Esophagus muscularis mucosa (tissue), 3 donors: ENCODE measurements around the gene SYNGAP1.

Experiments used
- POLR2A ChIP-seq: fragments of 450-650 bp; IDR thresholded peaks from one replicate; pipeline ENCODE4 v1.6.1; 2017; ENCODE audit warnings: antibody characterized with exemption, moderate library complexity, mild to moderate bottlenecking, low read depth
- POLR2AphosphoS5 ChIP-seq, 2 donors: sonication (generic); formaldehyde crosslinking; IDR thresholded peaks; one replicate each; pipeline ENCODE4 v1.6.1; 2017; ENCODE audit warnings: antibody characterized with exemption in 2 of 2
- TF ChIP-seq, protein P1 (sequence below), 3 experiments: fragments of 200-600 bp in 2 of 3; fragments of 450-650 bp in 1 of 3; sonication (generic) in 2 of 3; IDR thresholded peaks; one replicate each; pipeline ENCODE4 v1.5.1; 2017 to 2019; ENCODE audit warnings: antibody characterized with exemption in 3 of 3, mild to moderate bottlenecking in 2 of 3, moderate library complexity in 1 of 3

DNA sequence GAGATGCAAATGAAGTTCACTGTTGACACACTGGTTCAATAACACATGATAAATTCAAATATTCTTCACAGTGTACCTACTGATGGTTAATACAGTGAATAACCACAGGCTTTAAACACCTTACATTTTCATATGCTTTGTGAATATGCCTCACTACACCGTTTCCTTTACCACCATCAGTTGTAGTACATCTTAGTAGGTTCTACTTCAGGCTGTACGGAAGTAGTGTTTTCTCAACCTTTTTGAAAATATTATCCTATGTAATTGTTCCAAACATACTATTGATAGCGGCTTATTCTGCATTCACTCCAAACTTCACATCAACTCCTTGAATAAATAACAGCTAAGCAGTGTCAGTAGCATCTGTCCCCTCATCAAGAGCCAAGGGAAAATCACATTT, 49.8 kb downstream of the SYNGAP1 start:
- no peak for TF ChIP-seq POLR2A
- TF ChIP-seq, protein P1, sequence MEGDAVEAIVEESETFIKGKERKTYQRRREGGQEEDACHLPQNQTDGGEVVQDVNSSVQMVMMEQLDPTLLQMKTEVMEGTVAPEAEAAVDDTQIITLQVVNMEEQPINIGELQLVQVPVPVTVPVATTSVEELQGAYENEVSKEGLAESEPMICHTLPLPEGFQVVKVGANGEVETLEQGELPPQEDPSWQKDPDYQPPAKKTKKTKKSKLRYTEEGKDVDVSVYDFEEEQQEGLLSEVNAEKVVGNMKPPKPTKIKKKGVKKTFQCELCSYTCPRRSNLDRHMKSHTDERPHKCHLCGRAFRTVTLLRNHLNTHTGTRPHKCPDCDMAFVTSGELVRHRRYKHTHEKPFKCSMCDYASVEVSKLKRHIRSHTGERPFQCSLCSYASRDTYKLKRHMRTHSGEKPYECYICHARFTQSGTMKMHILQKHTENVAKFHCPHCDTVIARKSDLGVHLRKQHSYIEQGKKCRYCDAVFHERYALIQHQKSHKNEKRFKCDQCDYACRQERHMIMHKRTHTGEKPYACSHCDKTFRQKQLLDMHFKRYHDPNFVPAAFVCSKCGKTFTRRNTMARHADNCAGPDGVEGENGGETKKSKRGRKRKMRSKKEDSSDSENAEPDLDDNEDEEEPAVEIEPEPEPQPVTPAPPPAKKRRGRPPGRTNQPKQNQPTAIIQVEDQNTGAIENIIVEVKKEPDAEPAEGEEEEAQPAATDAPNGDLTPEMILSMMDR (IDR thresholded peaks at IDR 0.05), result no peak
- no peak for TF ChIP-seq POLR2AphosphoS5 (IDR thresholded peaks at IDR 0.05)
